Measurements from ENCODE around the gene BPIFA3.
A peak's percentile ranks its signal among the peaks of the same experiment; 100 is the strongest.
"Not testable (repeated sequence)": the region's sequence is repeated elsewhere in the genome, so short reads cannot be mapped to it uniquely, and the experiment has no call there.

BPIFA3 gene

GRCh38 chr20:33217052-33217451 is at the start of gene BPIFA3:
Gene BPIFA3 (plus strand): TSS chr20:33217352. CDS start chr20:33217537, 185 bp downstream.
- DNase-seq: no peak

GRCh38 chr20:33167859-33168258 is 49.3 kb upstream of the BPIFA3 start, which contains the start of gene BPIFA2:
Gene BPIFA2 (plus strand): TSS chr20:33168159. CDS start chr20:33169146, 987 bp downstream.
- no peak for DNase-seq

- DNase-seq: peak; percentile 7 to 62
Measured at GRCh38 chr20:33169176-33169794, 47.9 kb upstream of the BPIFA3 start.

DNA sequence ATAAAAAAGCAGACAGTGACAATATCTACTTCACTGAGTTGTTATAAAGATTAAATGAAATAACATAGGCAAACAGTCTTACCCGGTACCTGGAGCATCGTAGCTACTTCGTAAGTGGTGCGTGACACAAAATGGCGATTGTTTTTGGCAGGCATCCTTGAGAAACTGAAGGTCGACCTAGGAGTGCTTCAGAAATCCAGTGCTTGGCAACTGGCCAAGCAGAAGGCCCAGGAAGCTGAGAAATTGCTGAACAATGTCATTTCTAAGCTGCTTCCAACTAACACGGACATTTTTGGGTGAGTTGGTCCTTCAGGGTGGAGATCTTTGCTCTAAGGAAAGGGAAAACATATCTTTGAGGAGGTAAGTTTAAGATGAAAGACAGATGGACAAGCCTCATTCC is 44.4 kb upstream of the BPIFA3 start:
- no peak for DNase-seq

GRCh38 chr20:33175123-33175522 is 42.0 kb upstream of the BPIFA3 start:
- no peak for DNase-seq

GRCh38 chr20:33176101-33176500 is 41.1 kb upstream of the BPIFA3 start:
- no peak for DNase-seq

DNA sequence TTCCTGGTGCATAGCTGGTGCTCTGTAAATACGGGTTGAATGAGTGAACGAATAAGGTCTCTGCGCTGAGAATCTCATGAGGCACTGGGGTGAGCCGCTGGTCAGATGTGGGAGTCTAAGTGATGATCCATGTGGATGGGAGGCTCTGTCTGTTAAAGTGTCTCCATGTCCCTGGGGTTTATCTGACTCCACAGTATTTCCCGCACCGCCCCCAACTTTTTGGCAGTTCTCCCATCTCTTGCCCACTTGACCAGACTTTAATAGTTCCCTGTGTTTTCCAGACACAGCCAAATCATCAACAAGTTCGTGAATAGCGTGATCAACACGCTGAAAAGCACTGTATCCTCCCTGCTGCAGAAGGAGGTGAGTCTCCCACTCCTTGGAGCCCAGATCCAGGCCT is 39.3 kb upstream of the BPIFA3 start:
- DNase-seq: no peak

- no peak for DNase-seq
Measured at GRCh38 chr20:33178726-33179125, 38.4 kb upstream of the BPIFA3 start.

- DNase-seq: no peak
Measured at GRCh38 chr20:33180169-33180568, 37.0 kb upstream of the BPIFA3 start.

DNA sequence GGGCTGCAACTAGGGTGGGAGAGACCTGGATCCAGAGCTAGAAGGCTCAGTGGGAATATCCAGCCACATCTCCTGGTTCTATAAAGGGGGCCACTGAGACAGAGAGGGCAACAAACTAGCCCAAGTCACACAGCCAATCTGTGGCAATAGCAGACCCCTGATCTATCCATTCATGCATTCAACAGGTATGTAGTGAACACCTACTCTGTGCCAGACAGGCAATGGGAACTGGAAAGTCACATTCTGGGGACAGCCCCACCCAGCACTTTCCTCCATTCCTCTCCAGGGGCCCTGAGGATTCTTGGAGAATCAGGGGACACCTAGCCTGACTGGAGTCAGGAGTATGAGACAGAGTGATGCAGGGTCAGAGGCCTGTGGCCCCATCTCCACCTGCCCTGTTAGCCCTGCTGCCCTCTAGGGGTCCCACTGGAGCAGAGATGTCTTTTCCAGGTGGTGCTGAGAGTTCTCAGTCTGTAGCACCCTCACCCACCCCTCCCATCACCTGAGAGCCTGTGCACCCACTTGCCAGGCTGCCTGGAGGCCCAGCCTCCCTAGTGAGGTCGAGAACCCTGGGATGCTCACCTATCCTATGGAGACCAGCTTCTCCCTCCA is 35.6 kb upstream of the BPIFA3 start:
- no peak for DNase-seq

DNA sequence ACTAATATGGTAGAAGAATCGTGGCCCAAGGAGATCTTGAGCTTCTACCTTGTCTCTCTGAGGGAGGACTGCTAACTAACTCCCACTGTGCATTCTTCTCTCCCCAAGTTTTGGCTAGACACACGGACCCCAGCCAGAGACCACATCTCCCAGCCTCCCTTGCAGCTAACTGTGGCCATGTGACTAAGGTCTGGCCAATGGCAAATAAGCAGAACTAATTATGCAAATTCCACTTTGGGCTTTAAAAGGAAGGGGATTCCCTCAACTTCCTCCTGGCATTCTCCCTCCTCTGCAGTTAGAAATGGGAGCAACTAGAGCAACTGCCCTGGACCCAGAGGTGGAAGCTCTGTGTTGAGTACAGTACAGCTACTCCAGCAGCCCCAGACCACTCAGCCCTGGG is 33.8 kb upstream of the BPIFA3 start:
- DNase-seq: peak; percentile 48 to 55

DNA sequence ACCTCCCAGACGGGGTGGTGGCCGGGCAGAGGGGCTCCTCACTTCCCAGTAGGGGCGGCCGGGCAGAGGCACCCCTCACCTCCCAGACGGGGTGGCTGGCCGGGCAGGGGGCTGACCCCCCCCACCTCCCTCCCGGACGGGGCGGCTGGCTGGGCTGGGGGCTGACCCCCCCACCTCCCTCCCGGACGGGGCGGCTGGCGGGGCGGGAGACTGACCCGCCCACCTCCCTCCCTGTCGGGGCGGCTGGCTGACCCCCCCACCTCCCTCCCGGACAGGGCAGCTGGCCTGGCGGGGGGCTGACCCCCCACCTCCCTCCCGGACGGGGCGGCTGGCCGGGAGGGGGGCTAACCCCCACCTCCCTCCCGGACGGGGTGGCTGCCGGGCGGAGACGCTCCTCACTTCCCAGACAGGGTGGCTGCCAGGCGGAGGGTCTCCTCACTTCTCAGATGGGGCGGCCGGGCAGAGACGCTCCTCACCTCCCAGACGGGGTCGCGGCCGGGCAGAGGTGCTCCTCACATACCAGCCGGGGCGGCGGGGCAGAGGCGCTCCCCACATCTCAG is 32.0 kb upstream of the BPIFA3 start:
- DNase-seq: not testable (repeated sequence)

DNA sequence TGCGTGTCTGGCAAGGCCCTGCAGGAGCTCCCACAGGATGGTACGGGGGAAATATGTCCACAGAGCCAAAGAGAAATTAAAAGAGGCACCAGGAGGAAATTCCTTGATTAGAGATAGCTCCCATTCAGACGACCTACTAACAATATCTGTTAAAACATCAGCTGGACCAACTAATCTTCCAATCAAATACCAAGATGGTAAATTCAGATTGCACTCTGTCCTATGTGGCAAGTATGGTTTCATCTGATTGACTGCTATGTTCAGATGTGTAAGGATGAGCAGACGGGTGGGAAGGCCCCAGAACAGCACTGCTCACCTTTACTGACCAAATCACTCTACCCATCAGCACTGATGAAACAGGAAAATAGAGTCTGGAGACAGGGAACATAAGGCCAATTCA is 29.7 kb upstream of the BPIFA3 start:
- DNase-seq: no peak

GRCh38 chr20:33188421-33188820 is 28.7 kb upstream of the BPIFA3 start:
- no peak for DNase-seq

GRCh38 chr20:33191484-33191883 is 25.7 kb upstream of the BPIFA3 start:
- no peak for DNase-seq

GRCh38 chr20:33191955-33192354 is 25.2 kb upstream of the BPIFA3 start:
- no peak for DNase-seq

DNA sequence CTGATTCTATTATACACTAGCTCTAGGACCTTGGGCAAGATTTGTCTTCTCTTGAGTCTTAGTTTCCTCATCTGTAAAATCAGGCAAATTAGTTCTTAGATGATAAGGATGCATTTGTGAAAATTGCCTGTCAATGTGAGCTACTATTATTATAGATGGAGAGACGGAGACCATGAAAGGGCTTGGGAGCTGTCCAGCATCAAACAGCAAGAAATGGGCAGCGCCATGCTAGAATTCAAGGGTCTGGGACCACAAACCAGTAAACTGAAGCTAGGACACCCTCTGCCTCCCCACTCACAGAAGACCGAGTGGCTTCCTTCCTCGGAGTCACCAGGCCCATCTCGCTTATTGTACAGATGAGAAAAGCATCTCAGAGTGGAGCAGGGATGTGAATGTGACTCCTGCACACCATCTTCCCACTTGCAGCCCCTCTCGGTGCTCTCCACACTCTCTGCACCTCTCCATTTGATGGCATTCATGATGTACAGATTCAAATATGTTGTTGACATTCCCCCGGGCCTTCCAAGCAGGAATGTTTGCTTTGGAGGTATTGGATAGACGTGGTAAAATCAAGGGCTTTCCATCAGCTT is 24.1 kb upstream of the BPIFA3 start:
- DNase-seq: no peak

- no peak for DNase-seq
Measured at GRCh38 chr20:33199026-33199425, 18.1 kb upstream of the BPIFA3 start.

DNA sequence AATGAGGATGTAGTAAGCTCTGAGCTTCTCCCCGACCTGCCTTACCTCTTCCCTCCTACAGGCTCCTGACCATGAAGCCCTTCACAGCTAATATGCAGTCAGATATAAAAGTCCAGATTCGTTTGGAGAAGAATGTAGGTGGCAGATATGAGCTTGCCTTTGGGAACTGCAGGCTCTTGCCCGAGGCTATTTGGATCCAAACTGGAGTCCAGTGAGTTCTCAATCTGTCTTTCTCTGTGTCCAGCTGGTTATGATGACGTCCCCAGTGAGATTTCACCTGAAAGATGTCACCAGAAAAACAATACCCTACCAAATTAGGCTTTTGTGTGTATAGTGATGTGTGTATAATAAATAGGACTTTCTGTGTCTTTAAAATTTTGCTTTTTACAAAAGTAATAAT is 14.7 kb upstream of the BPIFA3 start:
- no peak for DNase-seq

DNA sequence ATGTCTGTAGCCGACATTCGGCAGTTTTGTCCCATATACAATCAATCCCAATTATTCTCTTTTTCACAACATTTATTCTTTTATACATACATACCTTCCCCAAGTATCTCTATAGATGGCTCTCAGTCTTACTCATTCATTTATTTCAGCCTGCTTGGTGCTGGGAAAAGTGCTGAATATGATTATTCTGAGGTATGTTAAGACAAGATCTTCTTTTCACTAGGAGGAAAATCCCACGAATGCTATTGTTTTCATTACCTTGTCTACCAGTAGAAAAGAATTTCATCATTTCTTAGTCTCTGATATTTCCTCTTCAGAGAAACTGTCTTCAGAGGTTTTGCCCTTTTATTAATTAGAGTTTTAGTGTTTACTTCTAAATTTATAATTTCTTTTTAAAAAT is 13.7 kb upstream of the BPIFA3 start:
- no peak for DNase-seq

GRCh38 chr20:33209789-33210188 is 7.4 kb upstream of the BPIFA3 start:
- peak; percentile 15 to 45 for DNase-seq

GRCh38 chr20:33210371-33210770 is 6.8 kb upstream of the BPIFA3 start:
- no peak for DNase-seq

GRCh38 chr20:33211817-33212424 is 5.2 kb upstream of the BPIFA3 start:
- DNase-seq: peak; percentile 13 to 24

DNA sequence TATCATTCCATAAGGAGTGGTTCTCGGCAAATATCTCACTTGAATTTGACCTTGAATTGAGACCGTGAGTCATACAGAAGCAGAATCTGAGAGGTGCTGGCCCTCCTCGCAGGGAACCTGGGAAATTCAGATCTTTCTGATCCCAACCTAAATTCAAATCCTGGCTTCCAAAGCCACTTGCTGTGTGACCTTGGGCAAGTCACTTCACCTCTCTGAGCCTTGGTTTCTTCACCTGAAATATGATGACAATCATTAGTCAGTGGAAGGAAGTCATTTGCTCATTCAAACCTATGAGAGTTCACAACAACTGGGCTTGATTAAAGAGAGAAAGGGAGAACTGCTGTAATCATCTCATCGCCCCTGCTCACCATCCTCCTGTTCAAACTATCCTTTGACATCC is 7.2 kb downstream of the BPIFA3 start:
- DNase-seq: no peak
